HEK293 (cell line): ENCODE results near the gene TLE5.

ENCODE experiments used
- CTCF ChIA-PET: fragments of 350-600 bp; formaldehyde crosslinking; extraction: SDS; loops from one replicate; lab custom pipeline; 2021; ENCODE audit warnings: antibody characterized with exemption; lab: Yijun Ruan, JAX
- POLR2A ChIA-PET: fragments of 300-600 bp; formaldehyde crosslinking; extraction: SDS; loops from one replicate; lab custom pipeline; 2020; ENCODE audit warnings: antibody characterized with exemption, inconsistent platforms; lab: Yijun Ruan, JAX
- H3K27ac ChIP-seq: fragments of 200-500 bp; sonication (Bioruptor generic); 2 replicates; pipeline ENCODE4 v1.5.1; 2014; ENCODE audit warnings: low read depth, low read length, control low read depth, inconsistent platforms; ENCODE audit errors: extremely low read depth
- H3K36me3 ChIP-seq, 2 experiments: fragments of 200-500 bp in 1 of 2; sonication (Bioruptor generic) in 1 of 2; 1 replicate in 1 of 2; 2 replicates in 1 of 2; pipeline ENCODE4 v1.5.1; 2014 to 2017; ENCODE audit warnings: inconsistent platforms in 2 of 2, low read length in 2 of 2; ENCODE audit not compliant: control insufficient read depth in 2 of 2, insufficient read depth in 1 of 2
- H3K4me1 ChIP-seq: fragments of 200-500 bp; sonication (Bioruptor generic); 2 replicates; pipeline ENCODE4 v1.5.1; 2014; ENCODE audit warnings: mild to moderate bottlenecking, low read length, inconsistent platforms; ENCODE audit not compliant: control insufficient read depth, insufficient read depth
- H3K4me3 ChIP-seq: 2 replicates; pipeline ENCODE4 v1.5.1; 2011; ENCODE audit warnings: low read depth, mild to moderate bottlenecking, control low read depth, low read length, moderate library complexity
- H3K9me3 ChIP-seq: fragments of 200-500 bp; sonication (Bioruptor generic); 2 replicates; pipeline ENCODE4 v1.5.1; 2014; ENCODE audit warnings: low read depth, low read length, inconsistent platforms; ENCODE audit not compliant: control insufficient read depth, insufficient read depth
- EGR2 ChIP-seq: fragments of 450-650 bp; formaldehyde crosslinking; IDR thresholded peaks from 2 replicates; pipeline ENCODE4 v1.5.1; 2016; ENCODE audit warnings: low read depth, missing biosample characterization, missing genetic modification characterization
- GLIS2 ChIP-seq: fragments of 450-650 bp; formaldehyde crosslinking; IDR thresholded peaks from 2 replicates; pipeline ENCODE4 v1.5.1; 2016; ENCODE audit warnings: missing biosample characterization, missing genetic modification characterization
- HOXC10 ChIP-seq: sonication (generic); formaldehyde crosslinking; IDR thresholded peaks from 2 replicates; pipeline ENCODE4 v1.8.1; 2023; ENCODE audit warnings: mild to moderate bottlenecking, missing genetic modification reagents
- KLF9 ChIP-seq: fragments of 450-650 bp; formaldehyde crosslinking; IDR thresholded peaks from 2 replicates; pipeline ENCODE4 v1.5.1; 2016; ENCODE audit warnings: missing biosample characterization, missing genetic modification characterization, low read depth
- PRDM1 ChIP-seq: fragments of 450-650 bp; formaldehyde crosslinking; IDR thresholded peaks from 2 replicates; pipeline ENCODE4; 2016; ENCODE audit warnings: missing biosample characterization, missing genetic modification characterization
- SP7 ChIP-seq: fragments of 450-650 bp; formaldehyde crosslinking; IDR thresholded peaks from 2 replicates; pipeline ENCODE4 v1.5.1; 2016; ENCODE audit warnings: missing biosample characterization, missing genetic modification characterization
- ZNF221 ChIP-seq: fragments of 450-650 bp; formaldehyde crosslinking; IDR thresholded peaks from 2 replicates; pipeline ENCODE4 v1.5.1; 2017; ENCODE audit warnings: missing biosample characterization, missing genetic modification characterization, borderline replicate concordance
- ZNF239 ChIP-seq: fragments of 450-650 bp; formaldehyde crosslinking; IDR thresholded peaks from 2 replicates; pipeline ENCODE4 v1.5.1; 2016; ENCODE audit warnings: missing biosample characterization, missing genetic modification characterization
- ZNF335 ChIP-seq: fragments of 450-650 bp; formaldehyde crosslinking; conservative IDR thresholded peaks from 2 replicates; pipeline ENCODE4 v1.5.1; 2016; ENCODE audit warnings: missing biosample characterization, missing genetic modification characterization
- ZNF37A ChIP-seq: fragments of 450-650 bp; IDR thresholded peaks from 2 replicates; pipeline ENCODE4 v1.5.1; 2018; ENCODE audit warnings: missing biosample characterization, missing genetic modification characterization
- ZNF473 ChIP-seq: fragments of 450-650 bp; formaldehyde crosslinking; IDR thresholded peaks from 2 replicates; pipeline ENCODE4 v1.5.1; 2017; ENCODE audit warnings: missing biosample characterization, missing genetic modification characterization
- ZNF521 ChIP-seq: fragments of 450-650 bp; formaldehyde crosslinking; IDR thresholded peaks from 2 replicates; pipeline ENCODE4 v1.5.1; 2017; ENCODE audit warnings: missing biosample characterization, mild to moderate bottlenecking, missing genetic modification characterization
- ZNF623 ChIP-seq: fragments of 450-650 bp; formaldehyde crosslinking; IDR thresholded peaks from 2 replicates; pipeline ENCODE4 v1.5.1; 2016; ENCODE audit warnings: missing biosample characterization, missing genetic modification characterization
- ZNF629 ChIP-seq: fragments of 450-650 bp; formaldehyde crosslinking; IDR thresholded peaks from 2 replicates; pipeline ENCODE4 v1.5.1; 2017; ENCODE audit warnings: missing biosample characterization, missing genetic modification characterization
- ZNF792 ChIP-seq: fragments of 450-650 bp; formaldehyde crosslinking; IDR thresholded peaks from 2 replicates; pipeline ENCODE4 v1.5.1; 2016; ENCODE audit warnings: missing biosample characterization, missing genetic modification characterization
- TF ChIP-seq, protein P1 (sequence below): fragments of 450-650 bp; formaldehyde crosslinking; IDR thresholded peaks from 2 replicates; pipeline ENCODE4 v1.5.0; 2017; ENCODE audit warnings: missing biosample characterization, missing genetic modification characterization, borderline replicate concordance
- TF ChIP-seq, protein P2 (sequence below): fragments of 450-650 bp; formaldehyde crosslinking; IDR thresholded peaks from 2 replicates; pipeline ENCODE4 v1.5.1; 2016; ENCODE audit warnings: missing biosample characterization, missing genetic modification characterization
- TF ChIP-seq, protein P3 (sequence below): fragments of 450-650 bp; formaldehyde crosslinking; IDR thresholded peaks from 2 replicates; pipeline ENCODE4 v1.5.1; 2016; ENCODE audit warnings: missing biosample characterization, missing genetic modification characterization
- TF ChIP-seq, protein P4 (sequence below): fragments of 450-650 bp; formaldehyde crosslinking; IDR thresholded peaks from 2 replicates; pipeline ENCODE4 v1.5.1; 2017; ENCODE audit warnings: missing biosample characterization, missing genetic modification characterization
- TF ChIP-seq, protein P5 (sequence below): fragments of 450-650 bp; IDR thresholded peaks from 2 replicates; pipeline ENCODE4 v1.5.1; 2018; ENCODE audit warnings: missing biosample characterization, mild to moderate bottlenecking, missing genetic modification characterization
- TF ChIP-seq, protein P6 (sequence below): fragments of 450-650 bp; formaldehyde crosslinking; IDR thresholded peaks from 2 replicates; pipeline ENCODE4 v1.5.1; 2016; ENCODE audit warnings: missing biosample characterization, missing genetic modification characterization

The TLE5 gene

DNA sequence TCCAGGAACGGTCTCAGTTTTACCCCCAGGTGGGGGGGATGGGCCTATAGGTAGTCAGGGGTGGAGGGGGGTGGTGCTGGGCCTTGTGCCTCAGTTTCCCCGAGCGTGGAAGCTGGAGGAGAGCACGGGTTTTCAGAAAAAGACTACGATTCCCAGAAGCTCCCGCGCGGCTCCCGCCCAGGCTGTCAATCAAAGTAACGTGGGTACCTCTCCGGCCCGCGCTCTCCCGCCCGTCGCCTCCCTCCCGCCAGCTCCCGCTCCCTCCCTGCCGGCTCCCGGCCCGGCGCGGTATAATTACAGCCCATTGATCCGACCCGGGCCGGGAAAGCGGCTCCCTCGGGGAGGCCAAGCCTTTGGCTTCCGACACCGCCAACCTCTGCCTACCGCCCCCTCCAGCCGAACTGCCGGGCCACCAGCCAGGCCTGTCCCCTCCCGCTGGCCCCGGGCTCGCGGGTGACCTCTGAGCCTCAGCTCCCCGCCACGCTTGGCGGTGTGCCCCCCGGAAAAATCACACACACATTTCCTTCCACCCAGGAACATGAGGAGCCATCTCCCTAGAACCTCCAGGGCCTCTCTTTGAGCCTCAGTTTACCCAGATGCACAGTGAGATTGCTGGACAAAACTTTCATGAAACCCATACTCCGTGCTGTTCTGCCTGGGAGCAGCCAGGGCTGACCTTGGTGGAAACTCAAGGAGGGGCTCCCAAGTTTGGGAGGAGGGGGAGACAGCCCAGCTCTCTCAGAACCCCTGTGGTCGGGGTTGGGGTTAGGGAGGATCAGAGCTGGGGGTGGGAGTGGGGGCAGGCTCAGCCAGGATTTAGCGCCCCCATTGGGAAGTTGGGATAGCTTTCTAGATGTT, 25.9 kb downstream of the TLE5 start (continued):
- TF ChIP-seq ZNF629 (tag by site-specific recombination) (0 out of 2 replicates have a peak, but pooled peaks have one; percentile 26), ZNF792 (tag by site-specific recombination) (no peak), ZNF623 (tag by site-specific recombination) (no peak)
- TF ChIP-seq, protein P1, sequence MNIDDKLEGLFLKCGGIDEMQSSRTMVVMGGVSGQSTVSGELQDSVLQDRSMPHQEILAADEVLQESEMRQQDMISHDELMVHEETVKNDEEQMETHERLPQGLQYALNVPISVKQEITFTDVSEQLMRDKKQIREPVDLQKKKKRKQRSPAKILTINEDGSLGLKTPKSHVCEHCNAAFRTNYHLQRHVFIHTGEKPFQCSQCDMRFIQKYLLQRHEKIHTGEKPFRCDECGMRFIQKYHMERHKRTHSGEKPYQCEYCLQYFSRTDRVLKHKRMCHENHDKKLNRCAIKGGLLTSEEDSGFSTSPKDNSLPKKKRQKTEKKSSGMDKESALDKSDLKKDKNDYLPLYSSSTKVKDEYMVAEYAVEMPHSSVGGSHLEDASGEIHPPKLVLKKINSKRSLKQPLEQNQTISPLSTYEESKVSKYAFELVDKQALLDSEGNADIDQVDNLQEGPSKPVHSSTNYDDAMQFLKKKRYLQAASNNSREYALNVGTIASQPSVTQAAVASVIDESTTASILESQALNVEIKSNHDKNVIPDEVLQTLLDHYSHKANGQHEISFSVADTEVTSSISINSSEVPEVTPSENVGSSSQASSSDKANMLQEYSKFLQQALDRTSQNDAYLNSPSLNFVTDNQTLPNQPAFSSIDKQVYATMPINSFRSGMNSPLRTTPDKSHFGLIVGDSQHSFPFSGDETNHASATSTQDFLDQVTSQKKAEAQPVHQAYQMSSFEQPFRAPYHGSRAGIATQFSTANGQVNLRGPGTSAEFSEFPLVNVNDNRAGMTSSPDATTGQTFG (tag by site-specific recombination) = no peak

DNA sequence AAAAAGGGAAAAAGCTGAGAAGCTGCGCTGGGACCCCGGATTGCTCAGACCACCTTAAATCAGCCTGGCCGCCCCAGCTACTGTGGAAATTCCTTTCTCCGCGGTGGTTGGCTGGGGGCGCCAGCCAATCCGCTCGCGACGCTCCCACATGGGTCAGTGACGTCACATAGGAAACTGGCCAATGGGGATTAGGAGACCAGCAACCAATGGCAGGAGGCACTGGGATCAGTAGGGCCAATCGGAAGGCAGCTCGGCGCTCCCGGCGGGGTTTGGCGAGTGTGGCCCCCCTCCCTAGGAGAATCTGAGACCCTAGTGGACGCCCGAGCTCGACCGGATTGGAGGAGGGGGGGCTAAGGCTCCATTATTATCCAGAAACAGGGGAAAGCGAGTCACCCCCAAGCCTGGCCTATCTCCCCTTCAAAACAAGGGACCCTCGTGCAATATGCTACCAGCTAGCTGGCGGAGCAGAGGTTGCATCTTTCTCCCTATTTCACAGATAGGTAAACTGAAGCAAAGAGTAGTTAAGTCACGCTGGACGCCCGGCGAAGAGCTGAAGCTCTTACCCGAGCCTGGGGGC, 26.7 kb downstream of the TLE5 start:
- ChIA-PET CTCF (interaction anchor here (0.6 to 2.7 kb wide), 16 partner anchors 12 to 1300 kb away, joined by 3 to 23 read pairs (median 3); no protein-coding TSS in a partner anchor), POLR2A (interaction anchor here (0.7 to 3.8 kb wide), 26 partner anchors 8 to 1308 kb away, joined by 3 to 37 read pairs (median 4); partner anchors contain the start of genes GADD45B, MPND, TLE5 and TLE6)
- peaks cover 8% of the 10 kb centered on the region; the same call in 1 of the 2 replicates for H3K4me1 ChIP-seq
- H3K27ac ChIP-seq = peak overlapping the region; percentile 96
- no peaks in the 10 kb centered on the region for H3K36me3 ChIP-seq
- H3K9me3 ChIP-seq = no peaks in the 10 kb centered on the region
- peak overlapping the region; percentile 42 for H3K4me3 ChIP-seq
- TF ChIP-seq ZNF239 (tag by site-specific recombination) = no peak
- TF ChIP-seq GLIS2 (tag by site-specific recombination) = peak; percentile 87
- TF ChIP-seq, protein P2, sequence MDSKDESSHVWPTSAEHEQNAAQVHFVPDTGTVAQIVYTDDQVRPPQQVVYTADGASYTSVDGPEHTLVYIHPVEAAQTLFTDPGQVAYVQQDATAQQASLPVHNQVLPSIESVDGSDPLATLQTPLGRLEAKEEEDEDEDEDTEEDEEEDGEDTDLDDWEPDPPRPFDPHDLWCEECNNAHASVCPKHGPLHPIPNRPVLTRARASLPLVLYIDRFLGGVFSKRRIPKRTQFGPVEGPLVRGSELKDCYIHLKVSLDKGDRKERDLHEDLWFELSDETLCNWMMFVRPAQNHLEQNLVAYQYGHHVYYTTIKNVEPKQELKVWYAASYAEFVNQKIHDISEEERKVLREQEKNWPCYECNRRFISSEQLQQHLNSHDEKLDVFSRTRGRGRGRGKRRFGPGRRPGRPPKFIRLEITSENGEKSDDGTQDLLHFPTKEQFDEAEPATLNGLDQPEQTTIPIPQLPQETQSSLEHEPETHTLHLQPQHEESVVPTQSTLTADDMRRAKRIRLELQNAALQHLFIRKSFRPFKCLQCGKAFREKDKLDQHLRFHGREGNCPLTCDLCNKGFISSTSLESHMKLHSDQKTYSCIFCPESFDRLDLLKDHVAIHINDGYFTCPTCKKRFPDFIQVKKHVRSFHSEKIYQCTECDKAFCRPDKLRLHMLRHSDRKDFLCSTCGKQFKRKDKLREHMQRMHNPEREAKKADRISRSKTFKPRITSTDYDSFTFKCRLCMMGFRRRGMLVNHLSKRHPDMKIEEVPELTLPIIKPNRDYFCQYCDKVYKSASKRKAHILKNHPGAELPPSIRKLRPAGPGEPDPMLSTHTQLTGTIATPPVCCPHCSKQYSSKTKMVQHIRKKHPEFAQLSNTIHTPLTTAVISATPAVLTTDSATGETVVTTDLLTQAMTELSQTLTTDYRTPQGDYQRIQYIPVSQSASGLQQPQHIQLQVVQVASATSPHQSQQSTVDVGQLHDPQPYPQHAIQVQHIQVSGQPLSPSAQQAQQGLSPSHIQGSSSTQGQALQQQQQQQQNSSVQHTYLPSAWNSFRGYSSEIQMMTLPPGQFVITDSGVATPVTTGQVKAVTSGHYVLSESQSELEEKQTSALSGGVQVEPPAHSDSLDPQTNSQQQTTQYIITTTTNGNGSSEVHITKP (tag by site-specific recombination) = peak; percentile 81
- TF ChIP-seq HOXC10 = no peak
- TF ChIP-seq ZNF335 (tag by site-specific recombination) = peak; percentile 80; the same call in 1 of the 2 replicates
- TF ChIP-seq PRDM1 (tag by site-specific recombination) = no peak
- TF ChIP-seq ZNF221 (tag by site-specific recombination) = no peak
- no peak for TF ChIP-seq EGR2 (tag by site-specific recombination)
- TF ChIP-seq, protein P3, sequence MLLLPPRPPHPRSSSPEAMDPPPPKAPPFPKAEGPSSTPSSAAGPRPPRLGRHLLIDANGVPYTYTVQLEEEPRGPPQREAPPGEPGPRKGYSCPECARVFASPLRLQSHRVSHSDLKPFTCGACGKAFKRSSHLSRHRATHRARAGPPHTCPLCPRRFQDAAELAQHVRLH (tag by site-specific recombination) = peak; percentile 66
- TF ChIP-seq KLF9 = no peak
- no peak for TF ChIP-seq ZNF521
- no peak for TF ChIP-seq SP7 (tag by site-specific recombination)
- TF ChIP-seq, protein P4, sequence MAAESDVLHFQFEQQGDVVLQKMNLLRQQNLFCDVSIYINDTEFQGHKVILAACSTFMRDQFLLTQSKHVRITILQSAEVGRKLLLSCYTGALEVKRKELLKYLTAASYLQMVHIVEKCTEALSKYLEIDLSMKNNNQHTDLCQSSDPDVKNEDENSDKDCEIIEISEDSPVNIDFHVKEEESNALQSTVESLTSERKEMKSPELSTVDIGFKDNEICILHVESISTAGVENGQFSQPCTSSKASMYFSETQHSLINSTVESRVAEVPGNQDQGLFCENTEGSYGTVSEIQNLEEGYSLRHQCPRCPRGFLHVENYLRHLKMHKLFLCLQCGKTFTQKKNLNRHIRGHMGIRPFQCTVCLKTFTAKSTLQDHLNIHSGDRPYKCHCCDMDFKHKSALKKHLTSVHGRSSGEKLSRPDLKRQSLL (tag by site-specific recombination) = peak; percentile 66
- TF ChIP-seq, protein P5, sequence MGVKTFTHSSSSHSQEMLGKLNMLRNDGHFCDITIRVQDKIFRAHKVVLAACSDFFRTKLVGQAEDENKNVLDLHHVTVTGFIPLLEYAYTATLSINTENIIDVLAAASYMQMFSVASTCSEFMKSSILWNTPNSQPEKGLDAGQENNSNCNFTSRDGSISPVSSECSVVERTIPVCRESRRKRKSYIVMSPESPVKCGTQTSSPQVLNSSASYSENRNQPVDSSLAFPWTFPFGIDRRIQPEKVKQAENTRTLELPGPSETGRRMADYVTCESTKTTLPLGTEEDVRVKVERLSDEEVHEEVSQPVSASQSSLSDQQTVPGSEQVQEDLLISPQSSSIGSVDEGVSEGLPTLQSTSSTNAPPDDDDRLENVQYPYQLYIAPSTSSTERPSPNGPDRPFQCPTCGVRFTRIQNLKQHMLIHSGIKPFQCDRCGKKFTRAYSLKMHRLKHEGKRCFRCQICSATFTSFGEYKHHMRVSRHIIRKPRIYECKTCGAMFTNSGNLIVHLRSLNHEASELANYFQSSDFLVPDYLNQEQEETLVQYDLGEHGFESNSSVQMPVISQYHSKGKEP (tag by site-specific recombination) = no peak
- no peak for TF ChIP-seq ZNF473 (tag by site-specific recombination)
- TF ChIP-seq, protein P6, sequence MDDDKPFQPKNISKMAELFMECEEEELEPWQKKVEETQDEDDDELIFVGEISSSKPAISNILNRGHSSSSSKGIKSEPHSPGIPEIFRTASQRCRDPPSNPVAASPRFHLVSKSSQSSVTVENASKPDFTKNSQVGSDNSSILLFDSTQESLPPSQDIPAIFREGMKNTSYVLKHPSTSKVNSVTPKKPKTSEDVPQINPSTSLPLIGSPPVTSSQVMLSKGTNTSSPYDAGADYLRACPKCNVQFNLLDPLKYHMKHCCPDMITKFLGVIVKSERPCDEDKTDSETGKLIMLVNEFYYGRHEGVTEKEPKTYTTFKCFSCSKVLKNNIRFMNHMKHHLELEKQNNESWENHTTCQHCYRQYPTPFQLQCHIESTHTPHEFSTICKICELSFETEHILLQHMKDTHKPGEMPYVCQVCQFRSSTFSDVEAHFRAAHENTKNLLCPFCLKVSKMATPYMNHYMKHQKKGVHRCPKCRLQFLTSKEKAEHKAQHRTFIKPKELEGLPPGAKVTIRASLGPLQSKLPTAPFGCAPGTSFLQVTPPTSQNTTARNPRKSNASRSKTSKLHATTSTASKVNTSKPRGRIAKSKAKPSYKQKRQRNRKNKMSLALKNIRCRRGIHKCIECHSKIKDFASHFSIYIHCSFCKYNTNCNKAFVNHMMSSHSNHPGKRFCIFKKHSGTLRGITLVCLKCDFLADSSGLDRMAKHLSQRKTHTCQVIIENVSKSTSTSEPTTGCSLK (tag by site-specific recombination) = no peak
- TF ChIP-seq ZNF37A = no peak
